Retinal pigment epithelial cell (primary cell): ENCODE measurements around the gene ARHGAP25.

Experiments
- DNase-seq: peaks from one replicate; pipeline ENCODE4 v3.0.0-alpha.2; 2010; ENCODE audit warnings: low read depth
- H3K4me3 ChIP-seq: 2 replicates; pipeline ENCODE4 v1.5.1; 2011; ENCODE audit warnings: mild to moderate bottlenecking, low read length, control low read depth, moderate library complexity
- CTCF ChIP-seq: conservative IDR thresholded peaks from 2 replicates; pipeline ENCODE4 v1.5.1; 2011; ENCODE audit warnings: low read depth, low read length, control low read depth, inconsistent platforms

ARHGAP25 gene

GRCh38 chr2:68719912-68720311 lies 14.7 kb upstream of the ARHGAP25 start:
- DNase-seq = no peak
- no peak for TF ChIP-seq CTCF
- no peak overlapping the region for H3K4me3 ChIP-seq

DNA sequence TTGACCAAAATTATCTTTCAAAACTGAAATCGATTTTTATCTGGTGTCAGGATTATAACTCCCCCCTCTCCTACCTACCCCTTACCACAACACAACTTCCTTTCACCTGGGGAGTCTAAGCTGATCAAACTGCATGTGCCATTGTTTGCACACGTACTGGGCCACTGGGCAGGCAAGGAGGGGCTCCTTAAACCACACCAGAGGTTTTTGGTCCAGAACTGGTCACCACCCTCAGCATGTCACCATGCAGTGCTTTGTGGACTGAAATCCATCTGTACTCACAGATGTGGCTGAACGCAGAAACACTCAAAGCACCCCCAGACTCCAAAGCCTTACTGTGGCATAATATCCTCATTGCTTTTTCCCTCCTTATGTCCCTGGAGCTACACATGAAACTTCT lies 13.9 kb upstream of the ARHGAP25 start:
- no peak for DNase-seq
- no peak for TF ChIP-seq CTCF
- no peak overlapping the region for H3K4me3 ChIP-seq

GRCh38 chr2:68721482-68722101 lies 13.0 kb upstream of the ARHGAP25 start:
- H3K4me3 ChIP-seq = no peak overlapping the region
- DNase-seq = no peak

GRCh38 chr2:68722712-68723111 lies 11.9 kb upstream of the ARHGAP25 start:
- no peak overlapping the region for H3K4me3 ChIP-seq
- DNase-seq = no peak
- no peak for TF ChIP-seq CTCF

More at GRCh38 chr2:68721482-68722101, 13.0 kb upstream of the ARHGAP25 start:
- TF ChIP-seq CTCF = no peak

GRCh38 chr2:68723181-68723580 lies 11.4 kb upstream of the ARHGAP25 start:
- no peak for DNase-seq
- no peak for TF ChIP-seq CTCF

GRCh38 chr2:68726100-68726499 lies 8.5 kb upstream of the ARHGAP25 start:
- DNase-seq = no peak
- TF ChIP-seq CTCF = no peak

More at GRCh38 chr2:68723181-68723580, 11.4 kb upstream of the ARHGAP25 start:
- H3K4me3 ChIP-seq = no peak overlapping the region

DNA sequence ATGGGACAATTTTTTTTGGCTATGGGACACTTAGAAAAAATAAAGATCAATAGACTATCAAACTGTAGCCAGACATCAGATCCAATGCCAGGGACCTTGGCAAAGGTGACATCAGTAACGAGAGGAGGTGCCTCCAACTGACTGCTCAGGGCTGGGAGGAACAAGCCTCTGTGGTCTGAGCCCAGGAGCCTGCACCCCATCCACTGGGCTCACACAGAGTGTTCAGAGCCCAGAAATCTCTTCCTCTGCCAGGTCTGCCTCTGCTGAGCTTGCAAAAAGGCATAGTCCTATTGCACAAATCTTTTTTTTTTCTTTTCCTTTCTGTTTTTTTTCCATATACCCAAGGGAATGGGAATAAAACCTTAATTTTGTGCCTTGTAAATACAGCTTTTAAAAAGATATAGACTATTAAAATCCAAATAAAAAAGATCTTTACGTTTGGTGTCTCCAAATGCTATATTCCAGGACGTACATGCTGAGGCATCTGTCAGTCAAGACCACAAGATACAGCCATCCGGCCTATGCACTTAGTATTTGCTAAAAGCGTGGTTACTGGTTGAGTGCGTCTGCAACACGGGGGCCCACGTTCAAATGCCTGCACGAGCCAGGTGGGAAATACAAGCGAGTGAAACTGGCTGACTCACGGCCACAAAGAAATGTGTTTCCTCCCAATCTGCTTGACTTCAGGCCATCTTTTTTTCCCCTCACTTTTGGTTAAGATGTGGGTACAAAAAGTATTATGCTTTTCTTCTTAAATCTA lies 7.8 kb upstream of the ARHGAP25 start:
- H3K4me3 ChIP-seq = no peak overlapping the region
- no peak for TF ChIP-seq CTCF
- DNase-seq = no peak

More at GRCh38 chr2:68726100-68726499, 8.5 kb upstream of the ARHGAP25 start:
- H3K4me3 ChIP-seq = no peak overlapping the region
